OCI-LY7 (cell line): ENCODE results near the gene TMEM158.

Experiments
- EZH2phosphoT487 ChIP-seq: fragments of 200-600 bp; sonication (generic); IDR thresholded peaks from 2 replicates; pipeline ENCODE4 v1.6.1; 2018; ENCODE audit warnings: low read depth, borderline replicate concordance, mild to moderate bottlenecking, mixed run types, antibody characterized with exemption, low read length, moderate library complexity, mixed read lengths
- TF ChIP-seq, protein P1 (sequence below): fragments of 200-600 bp; sonication (generic); conservative IDR thresholded peaks from 2 replicates; pipeline ENCODE4 v1.5.1; 2014; ENCODE audit warnings: mild to moderate bottlenecking, antibody characterized with exemption, low read length, moderate library complexity, mixed read lengths

DNA sequence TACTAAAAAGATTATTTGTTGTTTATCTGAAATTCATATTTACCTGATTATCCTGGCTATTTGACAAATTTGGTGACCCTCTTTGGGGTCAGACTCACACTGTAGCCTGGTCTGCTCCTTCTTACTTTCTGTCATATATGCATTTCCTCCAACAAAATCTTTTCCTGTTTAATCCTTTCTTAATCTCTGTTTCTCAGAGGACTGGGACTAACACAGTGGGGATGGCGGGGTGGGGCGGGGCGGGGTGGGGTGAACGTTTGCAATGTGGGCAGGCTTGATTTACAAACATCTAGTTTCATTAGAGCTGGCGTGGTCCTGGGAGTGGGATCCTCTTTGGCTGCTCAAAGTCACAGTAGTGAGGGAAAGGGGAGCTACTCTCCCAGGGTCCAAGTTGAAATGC is 44.6 kb downstream of the TMEM158 start:
- TF ChIP-seq, protein P1, sequence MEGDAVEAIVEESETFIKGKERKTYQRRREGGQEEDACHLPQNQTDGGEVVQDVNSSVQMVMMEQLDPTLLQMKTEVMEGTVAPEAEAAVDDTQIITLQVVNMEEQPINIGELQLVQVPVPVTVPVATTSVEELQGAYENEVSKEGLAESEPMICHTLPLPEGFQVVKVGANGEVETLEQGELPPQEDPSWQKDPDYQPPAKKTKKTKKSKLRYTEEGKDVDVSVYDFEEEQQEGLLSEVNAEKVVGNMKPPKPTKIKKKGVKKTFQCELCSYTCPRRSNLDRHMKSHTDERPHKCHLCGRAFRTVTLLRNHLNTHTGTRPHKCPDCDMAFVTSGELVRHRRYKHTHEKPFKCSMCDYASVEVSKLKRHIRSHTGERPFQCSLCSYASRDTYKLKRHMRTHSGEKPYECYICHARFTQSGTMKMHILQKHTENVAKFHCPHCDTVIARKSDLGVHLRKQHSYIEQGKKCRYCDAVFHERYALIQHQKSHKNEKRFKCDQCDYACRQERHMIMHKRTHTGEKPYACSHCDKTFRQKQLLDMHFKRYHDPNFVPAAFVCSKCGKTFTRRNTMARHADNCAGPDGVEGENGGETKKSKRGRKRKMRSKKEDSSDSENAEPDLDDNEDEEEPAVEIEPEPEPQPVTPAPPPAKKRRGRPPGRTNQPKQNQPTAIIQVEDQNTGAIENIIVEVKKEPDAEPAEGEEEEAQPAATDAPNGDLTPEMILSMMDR = no peak
- TF ChIP-seq EZH2phosphoT487 = no peak
